SK-N-SH treated with all-trans-retinoic acid at 6 μM for 48 hours (cell line): ENCODE data around the gene FBXL17.

ENCODE experiments used
- ATAC-seq: fragments of 200-7000 bp; cut with Tn5 transposase; 3 replicates; pipeline ENCODE4 v1.9.1; 2020; ENCODE audit warnings: mild to moderate bottlenecking, moderate library complexity
- ARNTL ChIP-seq: fragments of 450-650 bp; formaldehyde crosslinking; IDR thresholded peaks from 2 replicates; pipeline ENCODE4 v1.5.0; 2020; ENCODE audit warnings: low read depth, mild to moderate bottlenecking, moderate library complexity, borderline replicate concordance
- BACH2 ChIP-seq: fragments of 250-450 bp; sonication (Bioruptor Pico); IDR thresholded peaks from 2 replicates; pipeline ENCODE4 v1.9.0; 2021; ENCODE audit warnings: mild to moderate bottlenecking, borderline replicate concordance
- CSDC2 ChIP-seq: fragments of 250-450 bp; sonication (Bioruptor Pico); IDR thresholded peaks from 2 replicates; pipeline ENCODE4 v1.5.0; 2020; ENCODE audit warnings: mild to moderate bottlenecking, moderate library complexity
- ESRRG ChIP-seq: fragments of 250-450 bp; sonication (Bioruptor Pico); IDR thresholded peaks from 2 replicates; pipeline ENCODE4 v1.6.1; 2021; ENCODE audit warnings: mild to moderate bottlenecking
- GLIS3 ChIP-seq: fragments of 250-450 bp; sonication (Bioruptor Pico); IDR thresholded peaks from 2 replicates; pipeline ENCODE4 v1.5.0; 2020; ENCODE audit warnings: mild to moderate bottlenecking, moderate library complexity
- ISL1 ChIP-seq: fragments of 250-450 bp; sonication (Bioruptor Pico); IDR thresholded peaks from 2 replicates; pipeline ENCODE4 v2.1.2; 2022; ENCODE audit warnings: mild to moderate bottlenecking, moderate library complexity
- PPARA ChIP-seq: fragments of 250-450 bp; sonication (Bioruptor Pico); IDR thresholded peaks from 2 replicates; pipeline ENCODE4 v1.5.0; 2020; ENCODE audit warnings: mild to moderate bottlenecking, borderline replicate concordance
- RARB ChIP-seq: fragments of 250-450 bp; sonication (Bioruptor Pico); IDR thresholded peaks from 2 replicates; pipeline ENCODE4 v1.8.0; 2021; ENCODE audit warnings: mild to moderate bottlenecking, moderate library complexity
- SNAI2 ChIP-seq: fragments of 250-450 bp; sonication (Bioruptor Pico); IDR thresholded peaks from 2 replicates; pipeline ENCODE4 v1.5.0; 2020; ENCODE audit warnings: mild to moderate bottlenecking, moderate library complexity
- TCF4 ChIP-seq: fragments of 250-450 bp; sonication (Bioruptor Pico); IDR thresholded peaks from 2 replicates; pipeline ENCODE4 v1.8.0; 2021; ENCODE audit warnings: mild to moderate bottlenecking, moderate library complexity, borderline replicate concordance
- TOX ChIP-seq: fragments of 250-450 bp; sonication (Bioruptor Pico); IDR thresholded peaks from 2 replicates; pipeline ENCODE4 v1.8.0; 2021; ENCODE audit warnings: mild to moderate bottlenecking, moderate library complexity, borderline replicate concordance
- ZC3H10 ChIP-seq: fragments of 250-450 bp; sonication (Bioruptor Pico); IDR thresholded peaks from 2 replicates; pipeline ENCODE4 v1.5.1; 2021; ENCODE audit warnings: mild to moderate bottlenecking, moderate library complexity
- ZFP3 ChIP-seq: fragments of 250-450 bp; sonication (Bioruptor Pico); IDR thresholded peaks from 2 replicates; pipeline ENCODE4 v1.5.0; 2020; ENCODE audit warnings: mild to moderate bottlenecking, moderate library complexity
- ZFP30 ChIP-seq: fragments of 450-650 bp; formaldehyde crosslinking; IDR thresholded peaks from 2 replicates; pipeline ENCODE4 v1.5.0; 2022; ENCODE audit warnings: mild to moderate bottlenecking, moderate library complexity
- ZNF565 ChIP-seq: fragments of 450-650 bp; formaldehyde crosslinking; conservative IDR thresholded peaks from 2 replicates; pipeline ENCODE4 v1.5.0; 2020; ENCODE audit warnings: low read depth, mild to moderate bottlenecking, moderate library complexity
- ZNF70 ChIP-seq: fragments of 450-650 bp; formaldehyde crosslinking; IDR thresholded peaks from 2 replicates; pipeline ENCODE4 v1.5.0; 2020; ENCODE audit warnings: mild to moderate bottlenecking, moderate library complexity
- ZNF8 ChIP-seq: fragments of 450-650 bp; formaldehyde crosslinking; IDR thresholded peaks from 2 replicates; pipeline ENCODE4 v1.5.0; 2020; ENCODE audit warnings: mild to moderate bottlenecking, moderate library complexity
- TF ChIP-seq, protein P1 (sequence below): fragments of 250-450 bp; sonication (Bioruptor Pico); IDR thresholded peaks from 2 replicates; pipeline ENCODE4 v1.5.0; 2020; ENCODE audit warnings: mild to moderate bottlenecking, moderate library complexity
- TF ChIP-seq, protein P2 (sequence below): fragments of 250-450 bp; sonication (Bioruptor Pico); IDR thresholded peaks from 2 replicates; pipeline ENCODE4 v1.5.1; 2020; ENCODE audit warnings: low read depth, mild to moderate bottlenecking, moderate library complexity
- TF ChIP-seq, protein P3 (sequence below): fragments of 250-450 bp; sonication (Bioruptor Pico); IDR thresholded peaks from 2 replicates; pipeline ENCODE4 v1.5.1; 2021; ENCODE audit warnings: mild to moderate bottlenecking, moderate library complexity
- TF ChIP-seq, protein P4 (sequence below): fragments of 250-450 bp; sonication (Bioruptor Pico); IDR thresholded peaks from 2 replicates; pipeline ENCODE4 v1.8.0; 2020; ENCODE audit warnings: mild to moderate bottlenecking, moderate library complexity, borderline replicate concordance

Gene FBXL17

DNA sequence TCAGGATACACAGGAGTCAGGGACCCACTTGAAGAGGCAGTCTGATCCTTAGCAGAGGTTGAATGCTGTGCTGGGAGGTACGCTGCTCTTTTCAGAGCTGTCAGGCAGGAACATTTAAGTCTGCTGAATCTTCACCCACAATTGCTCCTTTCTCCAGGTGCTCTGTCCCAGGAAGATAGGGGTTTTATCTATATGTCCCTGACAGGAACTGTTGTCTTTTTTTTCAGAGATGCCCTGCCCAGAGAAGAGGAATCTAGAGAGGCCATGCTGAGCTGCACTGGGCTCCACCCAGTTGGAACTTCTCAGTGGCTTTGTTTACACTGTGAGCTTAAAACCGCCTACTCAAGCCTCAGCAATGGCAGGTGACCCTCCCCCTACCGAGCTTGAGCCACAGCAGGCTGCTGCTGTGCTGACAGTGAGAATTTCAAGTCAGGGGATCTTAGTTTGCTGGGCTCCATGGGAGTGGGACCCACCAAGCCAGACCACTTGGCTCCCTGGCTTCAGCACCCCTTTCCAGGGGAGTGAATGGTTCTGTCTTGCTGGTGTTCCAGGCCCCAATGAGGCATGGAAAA lies 169.0 kb downstream of the FBXL17 start (continued):
- TF ChIP-seq ZNF70 (CRISPR knock-in tag) = no peak
- TF ChIP-seq, protein P1, sequence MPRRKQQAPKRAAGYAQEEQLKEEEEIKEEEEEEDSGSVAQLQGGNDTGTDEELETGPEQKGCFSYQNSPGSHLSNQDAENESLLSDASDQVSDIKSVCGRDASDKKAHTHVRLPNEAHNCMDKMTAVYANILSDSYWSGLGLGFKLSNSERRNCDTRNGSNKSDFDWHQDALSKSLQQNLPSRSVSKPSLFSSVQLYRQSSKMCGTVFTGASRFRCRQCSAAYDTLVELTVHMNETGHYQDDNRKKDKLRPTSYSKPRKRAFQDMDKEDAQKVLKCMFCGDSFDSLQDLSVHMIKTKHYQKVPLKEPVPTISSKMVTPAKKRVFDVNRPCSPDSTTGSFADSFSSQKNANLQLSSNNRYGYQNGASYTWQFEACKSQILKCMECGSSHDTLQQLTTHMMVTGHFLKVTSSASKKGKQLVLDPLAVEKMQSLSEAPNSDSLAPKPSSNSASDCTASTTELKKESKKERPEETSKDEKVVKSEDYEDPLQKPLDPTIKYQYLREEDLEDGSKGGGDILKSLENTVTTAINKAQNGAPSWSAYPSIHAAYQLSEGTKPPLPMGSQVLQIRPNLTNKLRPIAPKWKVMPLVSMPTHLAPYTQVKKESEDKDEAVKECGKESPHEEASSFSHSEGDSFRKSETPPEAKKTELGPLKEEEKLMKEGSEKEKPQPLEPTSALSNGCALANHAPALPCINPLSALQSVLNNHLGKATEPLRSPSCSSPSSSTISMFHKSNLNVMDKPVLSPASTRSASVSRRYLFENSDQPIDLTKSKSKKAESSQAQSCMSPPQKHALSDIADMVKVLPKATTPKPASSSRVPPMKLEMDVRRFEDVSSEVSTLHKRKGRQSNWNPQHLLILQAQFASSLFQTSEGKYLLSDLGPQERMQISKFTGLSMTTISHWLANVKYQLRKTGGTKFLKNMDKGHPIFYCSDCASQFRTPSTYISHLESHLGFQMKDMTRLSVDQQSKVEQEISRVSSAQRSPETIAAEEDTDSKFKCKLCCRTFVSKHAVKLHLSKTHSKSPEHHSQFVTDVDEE = no peak
- TF ChIP-seq ARNTL (CRISPR knock-in tag) = no peak
- TF ChIP-seq, protein P2, sequence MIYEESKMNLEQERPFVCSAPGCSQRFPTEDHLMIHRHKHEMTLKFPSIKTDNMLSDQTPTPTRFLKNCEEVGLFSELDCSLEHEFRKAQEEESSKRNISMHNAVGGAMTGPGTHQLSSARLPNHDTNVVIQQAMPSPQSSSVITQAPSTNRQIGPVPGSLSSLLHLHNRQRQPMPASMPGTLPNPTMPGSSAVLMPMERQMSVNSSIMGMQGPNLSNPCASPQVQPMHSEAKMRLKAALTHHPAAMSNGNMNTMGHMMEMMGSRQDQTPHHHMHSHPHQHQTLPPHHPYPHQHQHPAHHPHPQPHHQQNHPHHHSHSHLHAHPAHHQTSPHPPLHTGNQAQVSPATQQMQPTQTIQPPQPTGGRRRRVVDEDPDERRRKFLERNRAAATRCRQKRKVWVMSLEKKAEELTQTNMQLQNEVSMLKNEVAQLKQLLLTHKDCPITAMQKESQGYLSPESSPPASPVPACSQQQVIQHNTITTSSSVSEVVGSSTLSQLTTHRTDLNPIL (CRISPR knock-in tag) = no peak
- TF ChIP-seq ISL1 (CRISPR knock-in tag) = no peak
- TF ChIP-seq ZFP30 (CRISPR knock-in tag) = no peak

DNA sequence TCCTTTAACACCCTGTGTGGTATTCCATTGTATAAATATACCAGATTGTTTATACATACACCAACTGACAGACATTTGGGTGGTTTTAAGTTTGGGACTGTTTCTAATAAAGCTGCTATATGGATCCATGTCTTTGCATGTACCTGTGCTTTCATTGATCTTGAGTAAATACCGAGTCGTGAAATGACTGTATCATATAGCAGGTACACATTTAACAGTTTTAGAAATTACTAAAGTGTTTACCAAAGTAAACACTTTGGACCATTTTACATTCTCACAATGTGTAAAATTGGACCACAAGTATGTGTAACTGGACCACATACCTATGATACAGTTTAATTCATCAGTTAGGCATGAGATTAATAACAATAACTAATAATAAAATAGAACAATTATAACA lies 175.2 kb downstream of the FBXL17 start:
- TF ChIP-seq GLIS3 (CRISPR knock-in tag) (no peak), ZFP3 (CRISPR knock-in tag) (no peak), BACH2 (no peak), TOX (CRISPR knock-in tag) (no peak), ARNTL (CRISPR knock-in tag) (no peak), ESRRG (CRISPR knock-in tag) (no peak), SNAI2 (CRISPR knock-in tag) (no peak), PPARA (CRISPR knock-in tag) (no peak), ZNF565 (CRISPR knock-in tag) (no peak), RARB (no peak), ZC3H10 (CRISPR knock-in tag) (no peak), CSDC2 (CRISPR knock-in tag) (no peak), TCF4 (no peak), ISL1 (CRISPR knock-in tag) (no peak), ZNF8 (CRISPR knock-in tag) (no peak)
- TF ChIP-seq, protein P1 = no peak
- TF ChIP-seq, protein P3, sequence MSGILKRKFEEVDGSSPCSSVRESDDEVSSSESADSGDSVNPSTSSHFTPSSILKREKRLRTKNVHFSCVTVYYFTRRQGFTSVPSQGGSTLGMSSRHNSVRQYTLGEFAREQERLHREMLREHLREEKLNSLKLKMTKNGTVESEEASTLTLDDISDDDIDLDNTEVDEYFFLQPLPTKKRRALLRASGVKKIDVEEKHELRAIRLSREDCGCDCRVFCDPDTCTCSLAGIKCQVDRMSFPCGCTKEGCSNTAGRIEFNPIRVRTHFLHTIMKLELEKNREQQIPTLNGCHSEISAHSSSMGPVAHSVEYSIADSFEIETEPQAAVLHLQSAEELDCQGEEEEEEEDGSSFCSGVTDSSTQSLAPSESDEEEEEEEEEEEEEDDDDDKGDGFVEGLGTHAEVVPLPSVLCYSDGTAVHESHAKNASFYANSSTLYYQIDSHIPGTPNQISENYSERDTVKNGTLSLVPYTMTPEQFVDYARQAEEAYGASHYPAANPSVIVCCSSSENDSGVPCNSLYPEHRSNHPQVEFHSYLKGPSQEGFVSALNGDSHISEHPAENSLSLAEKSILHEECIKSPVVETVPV (CRISPR knock-in tag) = no peak
- TF ChIP-seq, protein P4, sequence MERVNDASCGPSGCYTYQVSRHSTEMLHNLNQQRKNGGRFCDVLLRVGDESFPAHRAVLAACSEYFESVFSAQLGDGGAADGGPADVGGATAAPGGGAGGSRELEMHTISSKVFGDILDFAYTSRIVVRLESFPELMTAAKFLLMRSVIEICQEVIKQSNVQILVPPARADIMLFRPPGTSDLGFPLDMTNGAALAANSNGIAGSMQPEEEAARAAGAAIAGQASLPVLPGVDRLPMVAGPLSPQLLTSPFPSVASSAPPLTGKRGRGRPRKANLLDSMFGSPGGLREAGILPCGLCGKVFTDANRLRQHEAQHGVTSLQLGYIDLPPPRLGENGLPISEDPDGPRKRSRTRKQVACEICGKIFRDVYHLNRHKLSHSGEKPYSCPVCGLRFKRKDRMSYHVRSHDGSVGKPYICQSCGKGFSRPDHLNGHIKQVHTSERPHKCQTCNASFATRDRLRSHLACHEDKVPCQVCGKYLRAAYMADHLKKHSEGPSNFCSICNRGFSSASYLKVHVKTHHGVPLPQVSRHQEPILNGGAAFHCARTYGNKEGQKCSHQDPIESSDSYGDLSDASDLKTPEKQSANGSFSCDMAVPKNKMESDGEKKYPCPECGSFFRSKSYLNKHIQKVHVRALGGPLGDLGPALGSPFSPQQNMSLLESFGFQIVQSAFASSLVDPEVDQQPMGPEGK (CRISPR knock-in tag) = no peak
- TF ChIP-seq, all 23 proteins: peak for 0
- no peak for ATAC-seq

DNA sequence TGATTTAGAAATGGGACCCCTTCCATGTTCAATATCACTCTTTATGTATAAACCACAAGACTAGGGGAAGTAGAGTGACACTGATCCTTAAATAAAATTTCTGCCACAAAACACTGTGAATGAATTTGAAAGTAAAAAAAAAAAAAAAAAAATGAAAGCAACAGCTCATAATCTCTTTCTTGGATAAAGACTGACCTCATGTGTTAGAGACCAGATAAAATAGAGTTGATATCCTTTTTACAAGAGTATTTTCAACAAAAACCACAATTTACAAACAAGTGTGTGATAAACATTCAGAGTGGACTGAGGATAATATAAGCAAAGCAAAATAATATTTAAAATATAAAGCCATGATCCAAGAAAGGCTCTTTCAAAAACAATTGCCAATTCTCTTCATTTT lies 180.2 kb downstream of the FBXL17 start:
- no peak for ATAC-seq
- TF ChIP-seq, protein P3 (CRISPR knock-in tag) = no peak
- TF ChIP-seq GLIS3 (CRISPR knock-in tag) = no peak
- TF ChIP-seq, protein P1 = no peak
- TF ChIP-seq, protein P2 (CRISPR knock-in tag) = no peak
